Naive B cell (primary cell): ENCODE measurements around the gene APCS. TPM values are rescaled to one million over a fixed set of nuclear protein-coding genes. Genes with fewer than 3 reads are reported as not detected.

ENCODE experiments used
- ATAC-seq, 2 donors: fragments of 150-1000 bp; cut with Tn5 transposase; 2 replicates each; pipeline ENCODE4 v1.10.0; 2021; ENCODE audit warnings: low read depth in 2 of 2, mild to moderate bottlenecking in 2 of 2, moderate library complexity in 2 of 2
- DNase-seq: peaks from one replicate; pipeline ENCODE4 v3.0.0; 2022
- H3K27ac Mint-ChIP-seq, 6 donors: one replicate each; pipeline ENCODE4 v1.8.0; 2020 to 2022; ENCODE audit warnings: mild to moderate bottlenecking in 6 of 6, mixed read lengths in 6 of 6, moderate library complexity in 5 of 6, inconsistent platforms in 2 of 6
- H3K27me3 Mint-ChIP-seq, 3 donors: one replicate each; pipeline ENCODE4 v1.8.0; 2021 to 2022; ENCODE audit warnings: mixed read lengths in 3 of 3, mild to moderate bottlenecking in 1 of 3
- H3K36me3 Mint-ChIP-seq, 2 donors: one replicate each; pipeline ENCODE4 v1.8.0; 2020 to 2022; ENCODE audit warnings: mixed read lengths in 2 of 2, inconsistent platforms in 1 of 2, mild to moderate bottlenecking in 1 of 2
- H3K4me1 Mint-ChIP-seq, 3 donors: one replicate each; pipeline ENCODE4 v1.8.0; 2020 to 2022; ENCODE audit warnings: mixed read lengths in 3 of 3, inconsistent platforms in 1 of 3, mild to moderate bottlenecking in 1 of 3, moderate library complexity in 1 of 3
- H3K4me3 Mint-ChIP-seq, 8 donors: one replicate each; pipeline ENCODE4 v1.8.0; 2020 to 2022; ENCODE audit warnings: mild to moderate bottlenecking in 8 of 8, mixed read lengths in 8 of 8, moderate library complexity in 8 of 8, inconsistent platforms in 2 of 8
- H3K9me3 Mint-ChIP-seq, 7 donors: one replicate each; pipeline ENCODE4 v1.8.0; 2020 to 2022; ENCODE audit warnings: mixed read lengths in 7 of 7, mild to moderate bottlenecking in 5 of 7, inconsistent platforms in 2 of 7, moderate library complexity in 1 of 7
- polyA plus RNA-seq, 6 donors: library from polyadenylated mRNA; unstranded; fragments of 300-500 nt; fragmentation: Illumina TruSeq; gene quantifications; one replicate each; pipeline ENCODE4 v1.2.3, GENCODE V29; 2021; ENCODE audit warnings: low read depth in 6 of 6

APCS gene, protein sequence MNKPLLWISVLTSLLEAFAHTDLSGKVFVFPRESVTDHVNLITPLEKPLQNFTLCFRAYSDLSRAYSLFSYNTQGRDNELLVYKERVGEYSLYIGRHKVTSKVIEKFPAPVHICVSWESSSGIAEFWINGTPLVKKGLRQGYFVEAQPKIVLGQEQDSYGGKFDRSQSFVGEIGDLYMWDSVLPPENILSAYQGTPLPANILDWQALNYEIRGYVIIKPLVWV
- polyA plus RNA-seq, result not detected

DNA sequence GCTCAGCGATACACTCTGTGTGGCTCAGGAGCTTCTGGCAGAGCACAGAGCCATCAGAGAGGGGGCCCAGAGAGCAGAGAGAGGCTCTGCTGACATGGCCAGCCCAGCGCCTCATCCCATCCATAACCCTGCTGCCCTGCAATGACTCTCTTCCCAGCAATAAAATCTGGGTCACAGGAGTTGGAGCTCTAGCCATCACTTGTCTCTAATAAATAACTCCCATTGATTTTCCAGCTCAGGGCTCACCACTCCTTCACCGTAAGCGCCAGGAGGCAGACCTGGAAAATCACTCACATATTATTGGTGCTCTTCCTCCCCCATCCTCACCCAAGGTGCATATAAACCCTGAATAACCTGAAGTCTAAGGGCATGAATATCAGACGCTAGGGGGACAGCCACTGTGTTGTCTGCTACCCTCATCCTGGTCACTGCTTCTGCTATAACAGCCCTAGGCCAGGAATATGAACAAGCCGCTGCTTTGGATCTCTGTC is at the start of gene APCS:
TSS of gene APCS (plus strand) at position 366 of the 491 bp plus-strand sequence. CDS start at position 462, 96 bp downstream.
- H3K4me1 Mint-ChIP-seq, result no peaks in the 10 kb centered on the region
- H3K27ac Mint-ChIP-seq, result no peak within 1 kb of the TSS
- H3K27me3 Mint-ChIP-seq, result peaks cover 12 to 36% (median 20%) of the 10 kb centered on the region in 3 donors
- DNase-seq, result no peak
- H3K36me3 Mint-ChIP-seq, result no peaks in the 10 kb centered on the region
- ATAC-seq, result no peak
- H3K4me3 Mint-ChIP-seq, result no peak within 1 kb of the TSS
- peaks cover 0 to 9% (median 2%) of the 10 kb centered on the region in 7 donors for H3K9me3 Mint-ChIP-seq

DNA sequence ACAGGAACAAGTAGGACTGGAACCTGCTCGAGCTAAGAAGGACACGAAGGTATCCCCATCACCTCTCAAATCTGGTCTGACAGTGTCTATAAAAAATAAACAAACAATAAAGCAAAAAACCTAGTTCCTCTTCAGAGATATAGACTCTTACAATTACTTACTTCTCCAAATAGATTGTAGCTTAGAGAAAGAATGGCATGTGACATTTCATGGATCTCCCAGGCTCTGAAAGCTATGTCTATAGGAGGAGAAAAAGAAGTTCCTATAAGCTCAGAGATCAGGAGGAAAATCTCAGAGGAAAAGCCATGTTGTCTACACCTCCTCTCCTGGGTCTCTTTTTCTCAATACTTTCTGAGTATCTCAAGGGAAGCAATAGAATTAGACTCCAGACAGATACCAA is 39.5 kb upstream of the APCS start:
- Mint-ChIP-seq H3K9me3 (peaks cover 0 to 2% (median 0%) of the 10 kb centered on the region in 7 donors), H3K27me3 (peaks cover 9 to 24% (median 19%) of the 10 kb centered on the region in 3 donors), H3K4me3 (no peak overlapping the region), H3K36me3 (no peaks in the 10 kb centered on the region), H3K4me1 (no peaks in the 10 kb centered on the region), H3K27ac (no peak overlapping the region)
- no peak for DNase-seq
- no peak for ATAC-seq

DNA sequence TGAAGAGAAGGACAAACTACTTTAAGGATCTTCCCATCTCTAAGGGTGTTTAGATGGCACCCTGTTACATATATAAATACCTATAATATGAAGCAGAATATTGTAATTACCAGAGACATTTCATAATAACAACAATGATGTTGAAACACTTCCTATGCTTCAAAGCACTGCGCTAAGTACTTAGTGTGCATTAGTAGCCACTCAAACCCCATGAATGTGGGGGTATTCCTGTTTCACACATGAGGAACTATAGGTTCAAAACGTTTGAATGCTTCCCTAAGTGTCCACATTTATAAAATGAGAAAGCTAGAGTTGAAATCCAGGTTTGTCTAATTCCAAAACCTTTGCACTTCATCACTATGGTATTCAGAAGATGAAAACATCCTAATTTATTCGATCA is 33.4 kb upstream of the APCS start:
- DNase-seq (no peak), ATAC-seq (no peak)
- Mint-ChIP-seq H3K4me3 (no peak overlapping the region), H3K36me3 (no peaks in the 10 kb centered on the region), H3K4me1 (no peaks in the 10 kb centered on the region), H3K27ac (no peak overlapping the region), H3K27me3 (peaks cover 9 to 28% (median 27%) of the 10 kb centered on the region in 3 donors), H3K9me3 (peaks cover 0 to 2% (median 0%) of the 10 kb centered on the region in 7 donors)

DNA sequence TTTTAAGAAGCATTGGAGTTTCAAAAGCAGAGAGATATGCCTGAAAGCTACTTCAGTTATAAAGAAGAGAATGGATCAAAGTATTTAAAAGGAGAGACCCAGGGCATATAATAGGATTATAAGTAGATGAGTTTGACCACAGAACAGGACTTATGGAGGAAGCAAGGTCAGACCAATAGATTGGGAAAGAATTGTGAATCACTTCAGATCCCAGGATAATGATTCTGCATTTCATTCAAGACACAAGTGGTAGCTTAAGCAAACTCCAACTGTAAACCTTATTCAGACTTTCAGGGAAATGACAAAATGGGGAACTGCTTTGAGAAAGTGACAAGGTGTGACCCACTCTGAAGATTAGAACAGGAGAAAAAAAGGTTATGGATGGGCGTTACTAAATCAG is 32.9 kb upstream of the APCS start:
- peaks cover 9 to 28% (median 27%) of the 10 kb centered on the region in 3 donors for H3K27me3 Mint-ChIP-seq
- ATAC-seq (no peak), DNase-seq (no peak)
- no peaks in the 10 kb centered on the region for H3K4me1 Mint-ChIP-seq
- no peak overlapping the region for H3K4me3 Mint-ChIP-seq
- H3K36me3 Mint-ChIP-seq, result no peaks in the 10 kb centered on the region
- peaks cover 0 to 2% (median 0%) of the 10 kb centered on the region in 7 donors for H3K9me3 Mint-ChIP-seq
- H3K27ac Mint-ChIP-seq, result no peak overlapping the region

DNA sequence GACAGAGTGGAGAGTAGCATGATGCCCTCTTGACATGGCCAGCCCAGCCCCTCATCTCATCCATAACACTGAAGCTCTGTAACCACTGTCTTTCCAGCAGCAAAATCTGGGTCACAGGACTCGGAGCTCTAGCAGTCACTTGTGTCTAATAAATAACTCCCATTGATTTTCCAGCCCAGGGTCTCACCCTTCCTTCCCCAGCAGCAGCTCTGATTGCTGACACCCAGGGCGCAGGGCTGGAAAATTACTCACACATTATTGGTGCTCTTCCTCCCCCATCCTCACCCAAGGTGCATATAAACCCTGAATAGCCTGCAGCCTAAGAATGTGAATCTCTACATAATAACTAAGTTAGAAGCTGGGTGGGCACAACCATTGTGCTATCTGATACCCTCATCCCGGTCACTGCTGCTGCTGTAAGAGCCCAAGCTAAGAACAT is 30.7 kb upstream of the APCS start:
- Mint-ChIP-seq H3K4me1 (no peaks in the 10 kb centered on the region), H3K36me3 (no peaks in the 10 kb centered on the region), H3K9me3 (peaks cover 0 to 2% (median 0%) of the 10 kb centered on the region in 7 donors), H3K27ac (no peak overlapping the region), H3K4me3 (no peak overlapping the region), H3K27me3 (peaks cover 10 to 16% (median 14%) of the 10 kb centered on the region in 3 donors)
- ATAC-seq (no peak), DNase-seq (no peak)

DNA sequence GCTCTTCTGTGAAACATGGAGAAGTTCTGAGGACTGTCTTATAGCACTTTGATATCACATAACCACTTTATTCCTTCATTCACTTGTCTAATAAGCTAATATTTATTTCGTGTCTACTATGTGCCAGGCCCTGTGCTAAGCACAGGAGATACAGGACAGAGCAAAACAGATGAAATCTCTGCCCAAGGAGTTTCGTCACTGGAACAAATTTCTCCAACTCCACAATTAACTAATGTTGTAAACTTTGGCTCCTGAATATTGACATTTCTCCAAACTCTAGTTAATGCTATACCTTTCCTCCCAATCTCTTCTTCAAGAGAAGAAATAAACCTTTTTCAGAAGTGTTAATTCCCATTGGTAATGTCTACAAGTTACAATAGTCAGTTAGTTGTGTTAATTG is 27.0 kb upstream of the APCS start:
- no peak for DNase-seq
- Mint-ChIP-seq H3K27me3 (peaks cover 10 to 13% (median 11%) of the 10 kb centered on the region in 3 donors), H3K4me3 (no peak overlapping the region), H3K4me1 (no peaks in the 10 kb centered on the region), H3K9me3 (peaks cover 0 to 13% (median 4%) of the 10 kb centered on the region in 7 donors), H3K27ac (no peak overlapping the region), H3K36me3 (no peaks in the 10 kb centered on the region)
- no peak for ATAC-seq

DNA sequence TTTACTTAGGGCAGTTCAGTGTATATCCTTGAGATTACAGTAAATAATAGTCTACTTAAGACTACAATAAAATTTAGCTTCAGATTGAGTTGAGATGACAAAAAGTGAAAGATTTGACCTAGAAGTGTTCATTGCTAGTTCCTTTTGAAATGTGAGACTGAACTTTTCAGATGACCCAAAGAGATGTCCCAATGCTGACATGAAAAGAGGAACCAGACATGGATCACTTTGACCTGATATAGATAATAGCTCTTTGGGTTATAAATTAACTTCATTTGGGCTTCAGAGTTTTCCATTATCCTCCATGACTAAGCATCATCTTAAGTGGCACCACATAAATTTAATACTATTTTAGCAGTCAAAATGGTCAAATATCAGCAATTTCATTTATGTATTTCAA is 26.1 kb upstream of the APCS start:
- DNase-seq (no peak), ATAC-seq (no peak)
- Mint-ChIP-seq H3K27me3 (peaks cover 12 to 16% (median 13%) of the 10 kb centered on the region in 3 donors), H3K4me1 (no peaks in the 10 kb centered on the region), H3K36me3 (no peaks in the 10 kb centered on the region), H3K9me3 (peaks cover 0 to 13% (median 5%) of the 10 kb centered on the region in 7 donors), H3K27ac (no peak overlapping the region), H3K4me3 (no peak overlapping the region)

DNA sequence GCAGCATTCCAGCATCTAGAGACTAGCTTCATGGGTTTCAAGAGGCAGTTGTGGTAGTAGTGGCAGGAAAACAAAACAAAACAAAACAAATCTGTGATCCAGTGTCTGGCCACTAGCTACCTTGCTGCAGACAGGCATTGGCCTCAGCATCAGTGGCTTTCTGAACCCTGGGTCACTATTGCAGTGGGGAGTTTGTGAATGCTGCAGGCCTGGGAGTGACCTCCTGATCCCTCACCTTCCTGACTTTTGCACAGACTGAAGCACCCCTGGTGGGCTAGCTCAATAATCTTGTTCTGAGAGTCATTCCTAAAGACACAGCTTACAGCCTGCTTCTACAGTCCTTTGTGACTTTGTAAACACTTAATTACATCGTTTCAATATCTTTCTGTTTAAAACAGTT is 24.9 kb upstream of the APCS start:
- Mint-ChIP-seq H3K4me1 (no peaks in the 10 kb centered on the region), H3K27ac (no peak overlapping the region), H3K9me3 (peaks cover 0 to 13% (median 5%) of the 10 kb centered on the region in 7 donors), H3K4me3 (no peak overlapping the region), H3K36me3 (no peaks in the 10 kb centered on the region), H3K27me3 (peaks cover 9 to 16% (median 12%) of the 10 kb centered on the region in 3 donors)
- DNase-seq (no peak), ATAC-seq (no peak)

DNA sequence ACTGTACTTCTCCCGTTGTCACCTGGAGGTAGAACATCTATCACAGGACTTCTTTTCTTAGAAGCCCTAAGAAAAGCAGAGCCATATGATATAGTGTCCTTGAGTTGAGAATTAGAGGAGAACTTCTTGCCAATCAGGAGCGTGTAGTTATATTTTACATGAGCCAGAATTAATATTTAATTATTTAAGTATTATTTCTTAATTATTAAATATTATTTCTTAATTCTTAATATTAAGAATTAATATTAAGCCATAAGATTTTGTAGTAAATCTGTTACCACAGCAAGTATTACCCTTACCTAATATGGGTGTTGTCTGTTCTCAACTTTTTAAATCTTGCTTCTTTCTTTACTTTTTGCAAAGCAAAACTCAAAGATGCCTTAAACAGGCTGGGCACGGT is 10.2 kb upstream of the APCS start:
- Mint-ChIP-seq H3K4me1 (no peaks in the 10 kb centered on the region), H3K9me3 (peaks cover 0 to 7% (median 2%) of the 10 kb centered on the region in 7 donors), H3K27me3 (peaks cover 0 to 31% (median 19%) of the 10 kb centered on the region in 3 donors), H3K36me3 (no peaks in the 10 kb centered on the region), H3K27ac (no peak overlapping the region), H3K4me3 (no peak overlapping the region)
- DNase-seq (no peak), ATAC-seq (no peak)

DNA sequence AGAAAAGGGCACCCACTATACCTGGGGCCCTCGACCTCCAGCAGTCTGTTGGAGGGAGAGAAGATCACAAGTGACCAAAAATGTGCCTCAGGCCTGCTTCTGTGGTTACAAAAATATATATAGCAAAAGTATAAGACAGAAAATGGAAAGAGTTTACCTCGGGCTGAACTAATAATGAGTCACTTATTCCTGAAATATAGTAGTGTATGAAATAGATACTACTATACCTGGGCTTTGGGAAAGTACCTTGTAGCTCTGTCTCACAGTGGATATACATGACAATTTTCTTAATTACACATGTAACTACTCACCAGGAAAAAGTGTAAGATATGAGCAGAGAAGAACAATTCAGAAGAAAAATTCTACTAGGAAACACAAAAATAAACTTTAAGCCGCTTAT is 7.3 kb upstream of the APCS start:
- no peak overlapping the region for H3K4me3 Mint-ChIP-seq
- H3K27ac Mint-ChIP-seq, result no peak overlapping the region
- H3K9me3 Mint-ChIP-seq, result peaks cover 0 to 5% (median 0%) of the 10 kb centered on the region in 7 donors

DNA sequence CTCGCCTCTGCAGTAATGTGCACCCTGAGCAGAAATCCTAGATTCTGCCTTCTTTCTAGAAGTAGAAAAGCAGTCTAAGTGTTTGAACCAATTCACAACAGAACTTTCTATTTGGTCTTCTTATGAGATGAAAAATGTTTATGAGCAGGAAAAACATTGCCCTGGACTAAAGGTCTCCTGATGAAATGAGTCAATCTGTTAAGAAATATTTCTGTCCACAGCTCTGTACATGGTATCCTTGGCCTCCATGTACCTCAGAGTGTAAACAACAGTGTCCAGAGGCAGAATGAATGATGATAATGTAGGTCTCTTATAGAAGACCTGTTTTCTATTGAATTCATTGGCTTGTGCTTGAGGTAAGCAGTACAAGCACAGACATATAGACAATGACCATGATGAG is 6.2 kb upstream of the APCS start:
- peaks cover 0 to 5% (median 0%) of the 10 kb centered on the region in 7 donors for H3K9me3 Mint-ChIP-seq
- H3K27ac Mint-ChIP-seq, result no peak overlapping the region
- H3K27me3 Mint-ChIP-seq, result peaks cover 6 to 31% (median 31%) of the 10 kb centered on the region in 3 donors
- no peak for DNase-seq
- no peaks in the 10 kb centered on the region for H3K4me1 Mint-ChIP-seq
- no peaks in the 10 kb centered on the region for H3K36me3 Mint-ChIP-seq
- H3K4me3 Mint-ChIP-seq, result no peak overlapping the region
- no peak for ATAC-seq

More for the DNA sequence above, 7.3 kb upstream of the APCS start:
- DNase-seq (no peak), ATAC-seq (no peak)
- Mint-ChIP-seq H3K4me1 (no peaks in the 10 kb centered on the region), H3K36me3 (no peaks in the 10 kb centered on the region), H3K27me3 (peaks cover 6 to 35% (median 29%) of the 10 kb centered on the region in 3 donors)

DNA sequence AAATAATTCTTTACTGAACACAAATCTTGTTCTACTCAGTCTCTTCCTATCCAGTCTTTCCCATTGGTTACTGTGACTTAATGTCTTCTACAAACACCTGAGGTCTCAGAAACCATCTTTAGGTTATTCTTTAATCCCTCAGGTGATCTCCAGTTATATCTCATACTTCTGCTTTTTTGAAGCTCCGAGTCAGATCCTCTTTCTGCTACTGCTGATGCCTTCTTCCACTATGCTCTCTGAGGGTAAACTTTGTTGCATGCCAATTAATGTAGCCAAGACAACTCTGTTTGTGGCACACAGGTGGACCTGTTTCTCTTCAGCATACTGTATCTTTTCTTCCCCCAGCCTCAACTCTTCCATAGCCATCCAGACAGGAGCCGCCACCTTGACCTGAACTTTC is 3.1 kb upstream of the APCS start:
- peaks cover 6 to 30% (median 30%) of the 10 kb centered on the region in 3 donors for H3K27me3 Mint-ChIP-seq
- DNase-seq (no peak), ATAC-seq (no peak)
- peaks cover 0 to 9% (median 0%) of the 10 kb centered on the region in 7 donors for H3K9me3 Mint-ChIP-seq
- no peaks in the 10 kb centered on the region for H3K4me1 Mint-ChIP-seq
- no peaks in the 10 kb centered on the region for H3K36me3 Mint-ChIP-seq
- no peak overlapping the region for H3K27ac Mint-ChIP-seq
- no peak overlapping the region for H3K4me3 Mint-ChIP-seq

DNA sequence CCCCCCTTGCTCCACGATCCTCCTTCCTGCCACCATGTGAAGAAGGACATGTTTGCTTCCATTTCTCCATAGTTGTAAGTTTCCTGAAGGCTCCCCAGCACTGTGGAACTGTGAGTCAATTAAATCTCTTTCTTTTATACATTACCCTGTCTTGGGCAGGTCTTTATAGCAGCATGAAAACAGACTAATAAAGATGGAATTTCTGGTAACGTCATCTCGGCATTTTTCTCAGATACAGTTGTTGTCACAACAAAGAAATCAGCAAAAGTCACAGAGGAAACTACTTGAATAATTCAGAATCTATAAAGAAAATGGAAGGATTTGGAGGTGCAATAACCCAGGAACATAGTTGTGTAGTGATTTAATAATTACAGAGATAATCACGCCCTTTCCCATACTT is 4.4 kb downstream of the APCS start:
- no peak overlapping the region for H3K27ac Mint-ChIP-seq
- H3K4me3 Mint-ChIP-seq, result no peak overlapping the region
- DNase-seq, result no peak
- H3K27me3 Mint-ChIP-seq, result peaks cover 16 to 20% (median 17%) of the 10 kb centered on the region in 3 donors
- no peaks in the 10 kb centered on the region for H3K4me1 Mint-ChIP-seq
- peaks cover 0 to 6% (median 0%) of the 10 kb centered on the region in 7 donors for H3K9me3 Mint-ChIP-seq
- ATAC-seq, result no peak
- H3K36me3 Mint-ChIP-seq, result no peaks in the 10 kb centered on the region
